GM19324 (cell line): ENCODE measurements around the gene RAET1L.
"Not testable (repeated sequence)": the region's sequence is repeated elsewhere in the genome, so short reads cannot be mapped to it uniquely, and the experiment has no call there.

ENCODE experiments used
- ATAC-seq: cut with Tn5 transposase; IDR thresholded peaks from one replicate; pipeline ENCODE4 v1.9.1; 2021; ENCODE audit warnings: mild to moderate bottlenecking, moderate library complexity; ENCODE audit not compliant: unreplicated experiment, low FRiP score

RAET1L gene

DNA sequence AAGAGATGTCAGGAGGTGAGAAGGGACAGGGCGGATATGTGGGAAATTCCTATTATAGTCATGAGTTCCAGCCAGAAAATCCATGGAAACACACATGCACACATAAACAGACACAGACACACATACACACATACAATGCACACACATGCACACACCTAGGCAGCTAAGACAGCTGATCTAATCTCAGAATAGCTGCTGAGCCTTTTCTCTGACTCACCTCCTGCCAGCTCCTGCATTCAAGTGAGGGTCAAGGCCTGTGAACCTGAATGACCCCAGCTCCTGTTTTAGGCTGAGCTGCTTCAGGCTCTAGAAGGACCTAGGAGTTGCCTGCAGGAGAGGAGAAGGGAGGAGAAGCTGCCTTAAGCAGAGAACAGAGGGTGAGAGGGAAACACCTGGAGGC is 21.6 kb upstream of the RAET1L start:
- ATAC-seq, result no peak

DNA sequence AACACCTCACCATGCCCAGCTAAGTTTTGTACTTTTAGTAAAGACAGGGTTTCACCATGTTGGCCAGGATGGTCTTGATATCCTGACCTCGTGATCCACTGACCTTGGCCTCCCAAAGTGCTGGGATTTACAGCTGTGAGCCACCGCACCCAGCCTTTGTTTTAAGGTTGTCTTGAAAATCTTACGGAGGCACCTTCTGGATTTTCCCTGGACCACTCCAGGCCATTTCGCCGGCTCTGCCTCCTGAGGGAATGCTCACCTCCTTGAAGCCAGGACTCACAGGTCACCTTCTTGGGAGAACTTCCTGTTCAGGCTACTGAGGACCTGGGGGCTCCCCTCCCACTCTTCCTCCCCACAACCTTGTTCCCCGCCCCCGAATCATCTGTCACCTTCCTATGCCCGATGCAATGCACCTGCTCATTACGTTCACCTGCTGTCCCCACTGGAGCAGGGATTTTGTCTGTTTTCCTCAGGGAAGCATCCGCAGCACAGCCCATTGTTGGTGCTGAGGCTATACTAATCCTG is 19.4 kb upstream of the RAET1L start:
- ATAC-seq, result no peak

DNA sequence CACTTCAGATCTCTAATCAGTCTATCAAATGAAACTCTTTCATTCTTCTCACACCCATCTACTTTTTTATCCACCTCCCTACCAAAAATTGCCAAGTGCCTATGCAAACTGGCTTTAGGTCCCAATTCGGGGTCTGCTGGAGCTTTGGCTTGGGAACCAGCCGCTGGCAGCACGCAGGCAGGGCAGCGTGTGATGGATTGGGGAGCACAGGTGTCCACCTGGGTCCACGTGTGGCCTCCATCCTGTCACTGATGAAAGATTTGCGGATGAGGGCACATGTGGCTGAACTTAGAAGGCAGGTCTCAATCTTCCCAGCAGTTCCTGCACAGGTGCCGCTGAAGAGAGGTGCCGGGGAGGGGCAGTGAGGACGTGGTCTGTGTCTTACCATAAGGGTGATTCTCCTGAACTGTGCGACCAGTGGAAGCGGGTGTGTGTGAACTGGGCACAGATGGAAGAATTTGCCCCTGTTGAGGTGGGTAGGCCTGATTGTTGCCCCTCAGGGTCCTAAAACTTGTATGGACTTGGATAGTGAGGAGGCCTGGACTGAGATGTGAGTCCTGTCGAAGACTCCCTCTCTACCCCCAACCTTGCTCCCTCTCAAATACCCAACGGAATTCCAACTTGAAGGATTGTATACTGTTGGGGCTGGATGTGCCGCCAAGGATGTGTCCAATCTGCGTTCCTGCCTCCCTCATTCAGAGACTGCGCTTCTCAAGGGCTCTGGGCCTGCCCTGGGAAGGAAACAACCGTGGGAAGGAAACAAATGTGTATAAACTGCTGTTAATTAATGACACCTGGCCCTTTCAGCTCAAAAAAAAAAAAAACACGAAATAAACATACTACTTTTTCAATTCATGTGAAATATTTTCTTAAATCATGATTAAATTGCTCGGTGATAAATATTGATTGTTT is 18.4 kb upstream of the RAET1L start:
- no peak for ATAC-seq

DNA sequence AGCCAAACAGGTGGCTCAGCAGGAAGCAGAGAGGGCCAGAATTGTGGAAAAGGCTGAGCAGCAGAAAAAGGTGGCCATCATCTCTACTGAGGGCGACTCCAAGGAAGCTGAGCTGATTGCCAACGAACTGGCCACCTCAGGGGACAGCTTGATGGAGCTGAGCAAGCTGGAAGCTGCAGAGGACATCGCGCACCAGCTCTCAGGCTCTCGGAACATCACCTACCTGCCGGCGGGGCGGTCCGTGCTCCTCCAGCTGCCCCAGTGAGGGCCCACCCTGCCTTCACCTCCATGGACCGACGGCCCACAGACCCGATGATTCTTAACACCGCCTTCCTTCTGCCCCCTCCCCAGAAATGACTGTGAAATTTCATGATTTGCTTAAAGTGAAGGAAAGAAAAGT is 17.8 kb upstream of the RAET1L start:
- no peak for ATAC-seq

DNA sequence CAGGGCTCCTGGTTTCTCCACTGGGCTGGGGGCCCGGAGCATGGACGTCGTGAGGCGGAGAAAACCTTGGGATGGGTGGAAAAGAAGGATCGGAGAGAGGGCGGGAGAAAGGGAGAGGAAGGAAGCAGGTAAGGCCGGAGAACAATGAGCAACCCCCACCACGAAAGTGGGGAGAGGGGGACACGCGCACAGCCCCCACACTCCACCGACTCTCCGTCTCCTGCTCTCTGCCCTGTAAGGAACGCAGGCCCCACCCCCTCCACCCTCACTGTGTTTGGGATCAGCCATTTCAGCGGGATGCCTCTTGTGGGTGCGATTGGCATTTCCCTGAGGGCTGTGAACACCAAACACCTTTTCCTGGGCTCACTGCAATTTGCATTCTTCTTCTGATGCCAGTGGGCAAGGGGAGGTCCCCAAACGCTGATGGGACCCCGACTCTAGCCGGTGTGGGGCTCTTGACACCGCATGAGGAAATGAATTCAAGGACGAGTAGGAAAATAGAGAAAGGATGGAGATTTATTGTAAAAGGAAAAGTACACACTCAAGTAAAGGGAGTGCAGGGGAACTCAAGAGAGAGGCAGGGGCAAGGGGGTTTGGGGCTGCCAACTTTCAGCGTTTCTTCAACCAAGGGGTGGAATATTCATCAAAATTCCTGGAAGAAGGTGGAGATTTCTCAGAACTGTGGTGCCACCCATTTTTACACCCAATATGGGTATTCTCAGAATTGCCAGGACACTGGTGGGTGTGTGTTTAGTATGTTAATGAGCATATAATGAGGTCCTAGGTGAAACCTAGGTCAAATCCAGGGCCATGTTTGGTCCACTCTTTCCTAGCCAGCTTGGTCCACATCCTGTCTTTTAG is 13.1 kb upstream of the RAET1L start:
- no peak for ATAC-seq

DNA sequence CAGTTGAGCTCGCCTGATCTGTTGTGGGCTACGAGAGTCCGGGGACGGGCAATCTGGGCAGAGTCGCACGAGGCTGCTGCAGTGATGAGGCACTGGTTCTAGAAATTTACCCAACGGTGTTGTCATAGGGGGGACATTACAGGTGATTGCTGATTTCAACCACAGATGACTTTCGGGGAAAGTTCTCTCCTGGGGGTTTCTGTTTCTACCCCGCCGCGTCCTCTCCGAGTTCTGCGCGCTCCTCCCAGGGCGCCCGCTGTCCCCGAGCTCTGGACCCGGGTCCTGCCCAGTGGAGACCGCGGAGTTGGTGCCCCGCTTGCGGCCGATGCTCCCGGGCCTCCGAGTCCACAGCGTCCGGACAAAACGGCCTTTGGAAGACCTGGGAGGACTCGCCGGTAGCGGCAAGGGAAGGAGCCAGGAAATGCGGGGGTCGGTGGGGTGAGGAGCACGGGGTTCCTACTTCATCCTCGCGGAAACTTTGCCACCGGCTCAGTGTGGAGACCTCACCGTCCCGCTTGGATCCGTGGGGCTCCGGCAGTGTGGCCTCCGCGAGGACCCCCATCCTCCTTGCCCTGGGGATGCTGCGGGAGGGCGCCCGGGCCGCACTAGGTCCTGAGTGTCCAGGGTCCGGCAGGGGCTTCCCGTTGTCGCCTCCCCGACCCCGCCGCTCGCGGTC is 12.3 kb upstream of the RAET1L start:
- no peak for ATAC-seq

DNA sequence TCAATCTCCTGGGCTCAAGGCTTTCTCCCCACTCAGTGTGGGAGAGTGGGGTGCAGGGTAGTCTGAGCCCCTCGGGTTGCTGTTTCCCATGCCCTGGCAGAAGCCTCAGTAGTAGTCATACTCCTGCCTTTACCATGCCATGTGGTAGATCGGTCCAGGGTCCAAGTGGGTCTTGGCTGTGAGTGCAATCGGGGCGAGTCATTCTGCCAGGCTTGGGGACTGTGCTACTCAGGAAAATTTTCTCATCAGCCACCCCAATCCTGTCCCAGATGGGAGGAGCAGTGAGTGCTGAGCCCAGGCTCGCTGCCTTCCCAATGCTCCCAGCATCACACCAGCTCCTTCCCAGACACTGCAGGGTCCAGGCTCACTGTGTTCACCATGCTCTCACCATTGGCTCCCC is 10.7 kb upstream of the RAET1L start:
- no peak for ATAC-seq

DNA sequence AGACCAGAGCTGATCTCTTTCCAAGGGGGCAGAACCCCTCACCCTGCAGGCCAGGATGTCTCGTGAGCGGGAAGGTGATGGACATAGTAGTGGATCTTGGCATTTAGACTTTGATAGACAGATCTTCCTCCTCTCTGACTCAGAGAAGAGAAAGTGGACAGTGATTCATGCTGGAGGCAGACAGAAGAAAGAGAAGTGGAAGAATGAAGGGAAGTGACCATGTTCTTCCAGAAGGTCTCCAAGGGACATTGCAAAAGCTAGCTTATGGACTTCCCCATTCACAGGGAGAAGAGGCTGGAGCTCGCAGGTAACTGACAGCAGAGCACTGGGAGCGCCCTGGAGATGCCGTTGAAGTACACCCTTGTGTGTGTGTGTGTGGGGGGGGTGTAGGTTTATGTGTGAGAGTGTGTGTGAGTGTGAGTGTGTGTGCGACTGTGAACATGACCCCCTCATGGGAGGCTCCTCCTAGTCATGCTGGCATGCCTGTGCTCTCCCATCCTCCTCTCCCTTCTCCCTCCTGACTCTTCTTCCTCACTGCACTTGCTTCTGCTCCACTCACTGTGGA is 8.0 kb upstream of the RAET1L start:
- no peak for ATAC-seq

DNA sequence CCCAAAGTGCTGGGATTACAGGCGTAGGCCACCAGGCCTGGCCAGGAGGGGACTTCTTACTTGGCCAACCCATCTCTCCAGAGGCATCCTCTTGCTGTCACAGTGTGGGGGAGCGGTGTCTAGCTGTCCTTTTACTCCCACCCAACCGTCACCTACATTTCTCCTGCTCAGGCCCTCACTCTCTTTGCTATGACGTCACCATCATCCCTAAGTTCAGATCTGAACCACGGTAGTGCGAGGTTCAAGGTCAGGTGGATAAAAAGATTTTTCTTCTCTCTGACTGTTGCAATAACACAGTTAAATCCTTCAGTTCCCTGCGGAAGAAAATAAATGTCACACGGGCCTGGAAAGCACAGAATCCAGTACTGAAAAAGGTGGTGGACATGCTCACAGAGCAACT is 7.3 kb upstream of the RAET1L start:
- ATAC-seq, result no peak

DNA sequence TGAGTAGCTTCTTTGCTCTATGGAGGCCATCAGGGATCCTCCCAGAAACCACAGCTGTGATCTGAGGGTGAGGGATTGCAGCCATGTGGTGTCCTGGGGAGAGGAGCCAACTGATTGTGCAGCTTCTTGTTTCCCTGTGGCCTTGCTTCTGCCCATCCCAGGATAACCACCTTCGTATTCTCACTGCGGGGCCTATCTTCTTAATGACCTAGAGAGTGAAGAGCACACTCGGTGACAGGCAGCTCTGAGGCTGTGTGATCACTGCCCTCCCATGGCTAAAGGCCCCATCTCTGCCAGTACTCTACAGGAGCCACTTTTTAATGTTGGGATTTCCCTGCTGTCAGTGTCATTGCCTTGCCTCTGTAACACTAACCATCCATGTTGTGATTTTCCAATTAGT is 5.3 kb upstream of the RAET1L start:
- ATAC-seq, result no peak

DNA sequence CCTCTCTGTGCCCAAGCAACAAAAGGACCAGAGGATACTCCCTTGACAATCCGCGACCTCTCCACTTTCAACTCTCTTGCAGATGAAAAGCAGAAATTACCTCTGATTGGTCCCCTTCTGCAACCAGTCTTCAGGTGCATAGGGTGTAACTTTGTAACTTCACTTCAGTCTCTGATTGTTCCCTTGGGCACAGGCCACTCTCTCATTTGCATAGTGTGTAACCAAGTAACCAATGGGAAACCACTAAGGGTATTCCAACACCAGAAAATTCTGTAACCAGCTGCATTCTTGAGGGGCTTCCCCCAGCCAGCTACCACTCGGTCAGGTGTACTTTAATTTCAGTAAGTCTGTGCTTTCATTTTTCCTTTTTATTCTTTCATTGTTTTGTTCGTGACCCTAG is 4.4 kb upstream of the RAET1L start:
- no peak for ATAC-seq

DNA sequence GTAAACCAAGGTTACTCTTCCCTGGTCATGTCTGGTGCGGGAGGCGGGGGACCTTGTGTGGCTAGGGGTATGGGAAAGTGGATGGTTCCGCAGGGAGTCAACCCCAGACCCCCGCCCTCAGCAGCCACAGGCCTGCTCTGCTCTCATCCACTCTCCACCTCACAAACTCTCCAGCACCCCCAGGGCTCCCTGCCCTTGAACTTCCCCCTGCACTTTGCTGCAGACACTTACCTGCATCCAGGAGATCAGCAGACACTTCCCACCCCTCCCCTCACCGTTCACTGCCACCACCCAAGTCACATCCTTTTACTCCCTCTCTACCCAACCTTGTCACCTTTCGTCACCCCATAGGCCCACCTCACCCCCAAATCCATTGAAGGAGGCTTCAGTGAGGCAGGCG is 3.9 kb upstream of the RAET1L start:
- ATAC-seq, result no peak

DNA sequence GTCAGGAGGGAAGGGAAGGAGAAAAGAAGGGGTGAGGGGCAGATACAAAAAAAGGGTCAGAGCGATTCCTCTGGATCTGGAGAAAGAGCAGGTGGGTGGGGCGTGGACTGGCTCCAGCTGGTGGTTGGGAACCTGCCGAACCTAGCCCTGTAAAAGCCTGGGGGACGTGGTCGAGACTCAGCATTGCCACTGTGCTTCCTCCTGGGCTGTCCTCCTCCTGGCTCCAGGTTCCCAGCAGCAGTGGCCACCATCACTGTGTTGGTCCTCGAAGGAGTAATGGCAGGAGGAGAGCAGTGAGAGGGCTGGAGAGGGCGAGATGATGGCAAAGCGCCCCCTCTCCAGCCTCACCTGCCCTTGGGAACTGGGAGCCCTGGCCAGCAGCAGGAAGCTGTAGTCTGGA is 3.5 kb upstream of the RAET1L start:
- no peak for ATAC-seq

DNA sequence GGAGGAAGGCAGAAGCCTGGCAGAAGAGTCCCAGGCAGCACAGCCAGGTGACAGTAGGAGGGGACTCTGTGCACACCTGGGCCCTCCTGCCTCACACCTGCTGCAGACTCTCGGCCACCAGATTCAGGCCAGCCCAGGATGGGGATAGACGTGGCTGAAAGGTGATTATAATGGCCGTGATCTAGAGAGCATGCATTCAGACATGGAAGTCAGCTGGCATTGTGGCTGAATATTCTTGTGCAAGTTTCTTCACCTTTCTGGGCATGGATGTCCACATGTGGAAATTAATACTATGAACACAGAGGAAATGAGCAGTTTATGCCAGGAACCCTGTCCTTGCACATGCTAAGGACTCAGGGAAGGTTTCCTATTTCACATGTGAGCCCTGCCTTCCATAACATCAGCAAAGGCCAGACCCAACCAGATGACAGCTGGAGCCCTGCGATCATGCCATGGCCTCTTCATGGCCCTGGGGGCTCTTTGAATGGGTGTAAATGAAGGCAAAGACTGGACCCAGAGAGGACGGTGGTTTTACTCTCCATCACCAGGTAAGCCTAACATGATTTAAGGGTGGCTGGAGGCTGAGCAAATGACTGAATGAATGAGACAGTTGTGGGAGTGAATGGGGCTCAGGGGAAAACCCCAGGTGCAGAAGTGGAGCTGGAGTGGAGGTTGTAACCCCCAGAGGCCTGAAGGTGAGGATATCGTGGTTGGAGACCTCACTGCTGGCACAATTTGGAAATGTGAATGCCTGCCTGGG is 2.7 kb upstream of the RAET1L start:
- no peak for ATAC-seq

DNA sequence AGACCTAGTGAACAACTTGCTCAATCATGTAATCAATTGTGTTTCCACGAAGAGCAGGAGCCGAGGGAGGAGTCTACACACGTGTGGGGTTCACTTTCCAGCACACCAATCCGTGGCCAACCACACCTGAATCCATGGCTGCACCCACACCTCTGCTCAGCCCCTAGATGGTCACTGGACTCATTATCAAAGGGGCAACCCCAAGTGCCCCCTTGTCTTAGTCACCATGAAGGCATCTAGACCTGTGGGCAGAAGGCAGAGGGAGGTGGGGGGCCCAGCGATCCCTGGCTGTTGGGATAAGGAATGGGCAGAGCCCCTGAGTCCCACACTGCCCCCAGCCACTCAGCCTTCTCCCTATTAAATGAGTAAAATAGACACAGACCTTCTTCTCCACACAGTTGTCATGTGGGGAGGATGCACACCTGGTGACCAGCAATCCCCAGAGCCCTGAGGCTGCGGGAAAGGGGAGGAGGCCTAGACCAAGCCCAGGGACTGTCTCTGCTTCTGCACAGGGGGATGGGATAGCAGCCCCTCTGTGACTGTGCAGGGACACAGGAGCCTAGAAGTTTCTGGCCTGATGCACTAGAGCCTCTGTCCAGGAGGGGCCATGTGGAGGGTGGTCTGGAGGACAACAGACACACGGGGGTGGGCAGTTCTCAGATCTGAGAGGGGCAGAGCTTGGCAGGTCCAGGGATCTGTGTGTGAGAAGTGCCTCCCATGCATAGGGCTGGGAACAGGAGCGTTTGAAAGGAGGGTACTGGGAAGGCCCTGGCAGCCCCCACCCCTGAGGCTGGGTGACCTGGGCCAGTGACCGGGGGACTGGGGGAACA is 1.9 kb upstream of the RAET1L start:
- no peak for ATAC-seq

DNA sequence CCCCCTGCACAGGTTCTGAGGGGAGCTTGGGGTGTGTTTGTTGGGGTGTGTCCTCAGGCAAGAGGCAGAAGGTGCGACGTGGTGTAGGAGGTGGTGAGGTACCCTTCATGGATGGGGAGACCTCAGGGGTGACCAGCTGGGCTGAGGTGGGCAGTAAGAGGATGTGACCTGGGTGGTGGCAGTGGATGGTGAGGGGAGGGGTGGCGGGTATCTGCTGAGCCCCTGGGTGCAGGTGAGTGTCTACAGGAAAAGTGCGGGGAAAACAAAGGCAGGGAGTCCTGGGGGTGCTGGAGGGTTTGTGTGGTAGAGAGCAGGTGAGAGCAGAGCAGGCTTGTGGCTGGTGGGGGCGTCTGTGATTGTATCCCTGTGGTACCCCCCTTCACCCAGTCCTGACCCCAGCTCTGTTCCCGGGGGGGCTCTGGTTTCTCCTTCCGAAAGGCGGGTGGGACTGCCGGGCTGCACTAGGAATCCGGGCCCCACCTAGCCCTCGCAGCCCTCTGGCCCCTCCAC is 631 bp downstream of the RAET1L start:
- no peak for ATAC-seq

DNA sequence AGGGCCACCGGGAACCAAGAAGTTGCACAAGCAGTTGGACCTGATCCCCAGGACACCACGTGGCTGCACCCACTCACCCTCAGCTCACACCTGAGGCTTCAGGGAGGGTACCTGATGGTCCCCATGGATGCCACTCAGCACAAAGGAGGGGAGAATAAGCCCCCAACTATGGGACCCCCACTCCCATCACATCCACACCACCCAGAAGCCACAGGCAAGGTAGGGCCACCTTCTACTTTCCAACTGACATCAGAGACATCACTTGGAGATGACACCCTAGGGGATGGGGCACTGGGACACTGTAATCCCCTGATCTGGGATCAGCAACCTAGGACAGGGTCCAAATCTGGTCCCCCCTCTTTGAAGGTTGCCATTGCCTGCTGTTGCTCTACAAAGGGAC is 1.3 kb downstream of the RAET1L start:
- ATAC-seq, result not testable (repeated sequence)

DNA sequence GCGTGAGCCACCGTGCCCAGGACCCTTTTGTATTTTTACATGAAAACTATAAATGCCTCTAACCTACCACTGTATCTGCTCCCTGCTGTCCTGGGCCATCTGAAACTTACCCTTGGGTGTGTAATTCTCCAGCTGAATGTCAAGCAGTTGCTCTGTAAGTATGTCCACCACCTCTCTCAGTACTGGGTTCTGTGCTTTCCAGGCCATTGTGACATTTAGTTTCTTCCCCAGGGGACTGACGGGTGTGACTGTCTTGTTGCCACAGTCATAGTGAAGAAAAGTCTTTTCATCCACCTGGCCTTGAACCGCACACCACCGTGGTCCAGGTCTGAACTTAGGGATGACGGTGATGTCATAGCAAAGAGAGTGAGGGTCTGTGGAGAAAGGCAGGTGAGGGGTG is 3.5 kb downstream of the RAET1L start:
- not testable (repeated sequence) for ATAC-seq
